Heart left ventricle (tissue), 13 donors: ENCODE results near the gene MPV17L.

ENCODE experiments used
- CTCF ChIP-seq, 12 donors: fragments of 200-600 bp; sonication (generic) in 4 of 12; IDR thresholded peaks; one replicate each; pipeline versions ENCODE4 v1.5.0 to v1.8.0; 2018 to 2022; ENCODE audit warnings: antibody characterized with exemption in 12 of 12, mild to moderate bottlenecking in 5 of 12
- POLR2A ChIP-seq, 2 donors: fragments of 450-650 bp; IDR thresholded peaks; one replicate each; pipeline ENCODE4 v1.6.1; 2017; ENCODE audit warnings: antibody characterized with exemption in 2 of 2, mild to moderate bottlenecking in 2 of 2, moderate library complexity in 2 of 2
- donor health status: ischemic (EF 13 %, LVEDD 7.1; RV severe dilation, severe dysfunction).
- donor health status: DM: no; HTN: yes; CAD: no.
- donor health status: DM: no; HTN: no; CAD: no.
- donor health status: ischemic (EF 25% LVEDD 6.9; RV normal size, moderate dysfunction).
- donor health status: ischemic (EF 25% LVEDD 5.7; RV mildly dilated, moderate dysfunction).
- donor health status: ischemic (EF 35%, LVEDD 5.7; RV mildly dilated, moderate dysfunction).
- donor health status: nonischemic (EF 11% LVEDD 7.7; RV severe dilation, severe dysfunction).
- donor health status: DM: yes; HTN: yes; CAD: no.
- donor health status: PGD.
- donor health status: ischemic (EF 29% LVEDD 5.4; RV normal size, mild dysfunction).
- donor health status: nonischemic (EF 23%, LVEDD 6.1; RV moderate dilation, normal function).

- no peak for TF ChIP-seq POLR2A (IDR thresholded peaks at IDR 0.05)
- TF ChIP-seq CTCF (IDR thresholded peaks at IDR 0.05): peak; percentile 40 to 81 (median 68)
These were observed 32.2 kb downstream of the MPV17L start for GRCh38 chr16:15427648-15428239.
